NCI-H748 (cell line): Measurements from ENCODE around the gene COLQ.
A peak's percentile ranks its signal among the peaks of the same experiment; 100 is the strongest.
"Not testable (repeated sequence)": the region's sequence is repeated elsewhere in the genome, so short reads cannot be mapped to it uniquely, and the experiment has no call there.

Experiments
- DNase-seq: peaks from one replicate; lab custom pipeline; 2025; ENCODE audit not compliant: unreplicated experiment; lab: John Stamatoyannopoulos, UW

The COLQ gene

GRCh38 chr3:15521573-15521965 lies at the start of gene COLQ:
TSS of gene COLQ (minus strand) at chr3:15521706. CDS start at chr3:15521625, 81 bp downstream.
- no peak for DNase-seq

- DNase-seq = no peak
Measured at GRCh38 chr3:15563190-15563589, 41.7 kb upstream of the COLQ start.

- no peak for DNase-seq
Measured at GRCh38 chr3:15562560-15562959, 41.1 kb upstream of the COLQ start.

DNA sequence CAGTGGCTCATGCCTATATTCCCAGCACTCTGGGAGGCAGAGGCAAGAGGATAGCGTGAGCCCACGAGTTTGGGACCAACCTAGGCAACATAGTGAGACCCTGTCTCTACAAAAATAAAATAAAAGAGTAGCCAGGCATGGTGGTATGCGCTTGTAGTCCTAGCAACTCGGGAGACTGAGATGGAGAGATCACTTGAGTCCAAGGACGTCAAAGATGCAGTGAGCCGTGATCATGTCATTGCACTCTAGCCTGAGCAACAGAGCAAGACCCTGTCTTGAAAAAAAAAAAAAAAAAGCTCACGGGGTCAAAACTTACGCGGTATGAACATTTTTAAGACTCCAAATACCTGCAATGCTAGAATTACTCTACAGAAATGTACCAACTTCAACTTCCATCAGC lies 37.1 kb upstream of the COLQ start:
- DNase-seq = no peak

GRCh38 chr3:15557511-15557946 lies 36.0 kb upstream of the COLQ start:
- DNase-seq = peak; percentile 29

- DNase-seq = no peak
Measured at GRCh38 chr3:15556512-15556911, 35.0 kb upstream of the COLQ start.

DNA sequence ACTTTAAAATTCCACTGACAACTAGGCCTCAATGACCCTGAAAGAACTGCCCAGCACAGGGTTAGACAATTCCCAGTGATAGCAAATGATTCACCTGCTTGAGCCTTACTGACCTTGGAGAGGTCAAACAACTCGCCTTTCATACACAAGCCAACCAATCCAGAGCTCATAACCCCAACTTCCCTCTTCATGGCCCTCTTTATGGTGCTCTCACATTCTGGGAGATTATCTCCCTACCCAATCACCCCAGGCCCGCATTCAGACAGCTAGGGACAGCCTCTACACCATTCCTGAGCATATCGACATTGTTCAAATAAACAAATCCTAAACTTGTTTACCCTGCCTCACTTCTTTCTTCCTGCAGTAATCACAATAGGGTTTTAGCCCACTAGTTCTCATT lies 32.2 kb upstream of the COLQ start:
- no peak for DNase-seq

GRCh38 chr3:15551902-15552301 lies 30.4 kb upstream of the COLQ start:
- DNase-seq = no peak

GRCh38 chr3:15549846-15550245 lies 28.3 kb upstream of the COLQ start:
- no peak for DNase-seq

DNA sequence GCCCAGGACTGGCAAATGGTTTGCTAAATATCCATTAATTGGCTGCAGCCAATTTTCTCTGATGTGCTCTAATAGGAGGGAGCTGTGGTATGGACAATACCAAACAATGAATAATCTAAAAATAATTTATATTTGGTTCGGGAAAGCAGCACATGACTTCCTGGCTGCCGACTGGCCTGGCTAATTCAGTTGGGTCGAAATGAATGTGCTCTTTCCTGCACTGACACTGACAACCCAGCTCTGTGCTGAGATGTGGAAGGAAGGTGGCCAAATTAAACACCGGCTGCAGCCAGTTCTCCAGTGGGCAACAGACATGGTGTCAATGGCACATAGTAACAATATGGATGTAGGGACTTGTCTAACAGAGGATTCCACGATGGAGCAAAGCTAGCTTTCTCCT lies 21.1 kb upstream of the COLQ start:
- no peak for DNase-seq

DNA sequence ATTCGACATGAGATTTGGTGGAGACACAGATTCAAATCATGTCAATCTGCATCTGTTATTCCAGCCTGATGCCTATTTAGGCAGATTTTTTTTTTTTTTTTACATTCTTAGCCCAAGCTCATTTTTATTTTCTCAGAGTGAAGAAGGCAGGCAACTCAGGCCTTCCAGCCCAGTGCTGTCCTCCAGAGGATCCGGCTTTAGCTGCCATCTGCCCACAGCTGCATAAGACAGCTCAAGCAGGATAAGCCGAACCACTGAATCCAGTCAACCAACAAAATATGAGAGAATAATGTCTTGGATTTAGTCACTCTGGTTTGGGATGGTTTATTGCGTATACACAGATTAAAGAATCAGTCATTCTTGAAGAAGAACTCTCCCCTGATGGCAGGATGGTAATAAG lies 19.9 kb upstream of the COLQ start:
- DNase-seq = no peak

- DNase-seq = no peak
Measured at GRCh38 chr3:15539066-15539465, 17.6 kb upstream of the COLQ start.

DNA sequence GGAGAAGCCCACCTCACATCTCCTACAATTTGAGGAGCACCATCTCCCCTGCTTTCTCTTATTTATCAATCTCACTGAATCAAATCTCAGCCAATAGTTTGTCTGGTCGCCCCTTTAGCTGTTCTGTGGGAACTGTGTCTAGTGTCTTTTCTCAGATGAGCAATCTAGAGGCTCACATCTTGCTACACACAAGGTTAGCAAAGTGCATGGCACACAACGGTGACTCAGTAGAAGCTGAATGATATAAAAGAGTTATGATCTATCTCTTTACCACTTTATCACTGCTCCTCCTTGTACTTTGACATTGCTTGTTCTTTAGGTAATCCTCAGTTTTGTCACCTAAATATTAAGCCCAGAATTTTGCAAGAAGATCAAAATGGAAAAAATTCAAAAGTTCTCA lies 16.8 kb upstream of the COLQ start:
- DNase-seq = no peak

DNA sequence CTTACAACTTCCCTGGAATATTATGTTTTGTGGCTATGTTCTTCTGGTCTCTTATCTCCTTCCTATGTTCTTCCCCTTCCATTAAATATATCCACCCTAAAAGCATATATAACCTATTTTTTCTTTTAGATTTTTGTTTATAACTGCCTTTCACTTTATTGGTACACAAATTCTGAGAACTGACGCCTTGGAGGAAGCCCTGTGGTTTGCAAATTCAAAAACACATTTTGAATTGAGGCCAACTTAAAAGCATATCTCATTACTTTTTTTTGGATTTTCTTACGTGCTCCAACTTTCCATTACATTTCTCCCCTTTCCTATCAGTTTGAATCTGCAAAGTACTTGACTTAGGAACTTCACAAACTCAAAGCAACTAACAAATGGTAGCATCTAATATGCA lies 15.3 kb upstream of the COLQ start:
- no peak for DNase-seq

DNA sequence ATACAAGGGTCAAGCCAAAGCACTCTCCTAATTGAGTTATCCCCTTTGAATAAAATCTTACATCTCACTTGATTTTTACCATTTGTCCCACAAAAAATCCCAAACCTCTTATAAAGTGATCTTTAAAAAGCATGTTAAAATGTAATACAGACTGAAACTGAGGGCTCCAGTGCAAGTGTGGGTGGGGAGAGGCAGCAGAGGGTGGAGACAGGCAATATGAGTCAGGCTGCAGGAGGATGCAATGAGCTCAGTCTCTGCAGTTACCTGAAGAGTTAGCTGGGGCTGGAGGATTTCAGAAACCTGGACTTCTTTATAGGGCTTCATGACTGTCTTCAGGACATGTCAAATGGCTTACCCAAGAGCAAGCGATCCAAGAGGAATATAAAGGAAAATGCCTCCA lies 14.2 kb upstream of the COLQ start:
- no peak for DNase-seq

DNA sequence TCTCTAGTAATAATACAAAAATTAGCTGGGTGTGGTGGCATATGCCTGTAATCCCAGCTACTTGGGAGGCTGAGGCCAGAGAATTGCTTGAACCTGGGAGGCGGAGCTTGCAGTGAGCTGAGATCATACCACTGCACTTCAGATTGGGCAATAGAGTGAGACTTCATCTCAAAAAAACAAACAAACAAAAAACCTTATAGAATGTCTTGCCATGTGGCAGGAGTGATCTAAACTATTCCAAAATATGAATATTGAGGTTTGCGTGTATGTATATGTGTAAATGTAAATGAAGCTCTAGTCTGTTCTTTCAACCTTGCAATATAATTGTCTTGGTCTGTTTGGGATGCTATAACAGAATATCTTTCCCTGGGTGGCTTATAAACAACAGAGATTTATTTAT lies 11.1 kb upstream of the COLQ start:
- DNase-seq = not testable (repeated sequence)

DNA sequence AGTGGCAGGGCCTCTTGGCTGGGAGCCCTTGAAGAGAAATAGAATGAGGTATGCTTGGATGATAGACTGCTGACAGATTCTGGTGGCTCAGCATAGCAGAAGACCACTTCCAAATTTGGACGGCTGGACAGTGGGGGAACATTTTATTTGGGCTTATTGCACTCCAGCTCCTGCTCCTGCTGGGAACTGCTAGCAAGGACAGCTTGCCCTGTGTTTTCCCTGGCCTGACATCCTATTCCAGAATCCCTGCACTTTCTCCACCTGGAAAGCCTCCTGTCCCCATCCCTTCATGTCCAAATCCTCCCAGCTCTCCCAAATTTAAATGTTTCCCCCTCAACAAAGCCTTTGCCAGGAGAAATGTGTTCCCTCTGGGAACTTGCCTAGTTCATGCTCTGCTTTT lies 9.8 kb upstream of the COLQ start:
- DNase-seq = no peak

DNA sequence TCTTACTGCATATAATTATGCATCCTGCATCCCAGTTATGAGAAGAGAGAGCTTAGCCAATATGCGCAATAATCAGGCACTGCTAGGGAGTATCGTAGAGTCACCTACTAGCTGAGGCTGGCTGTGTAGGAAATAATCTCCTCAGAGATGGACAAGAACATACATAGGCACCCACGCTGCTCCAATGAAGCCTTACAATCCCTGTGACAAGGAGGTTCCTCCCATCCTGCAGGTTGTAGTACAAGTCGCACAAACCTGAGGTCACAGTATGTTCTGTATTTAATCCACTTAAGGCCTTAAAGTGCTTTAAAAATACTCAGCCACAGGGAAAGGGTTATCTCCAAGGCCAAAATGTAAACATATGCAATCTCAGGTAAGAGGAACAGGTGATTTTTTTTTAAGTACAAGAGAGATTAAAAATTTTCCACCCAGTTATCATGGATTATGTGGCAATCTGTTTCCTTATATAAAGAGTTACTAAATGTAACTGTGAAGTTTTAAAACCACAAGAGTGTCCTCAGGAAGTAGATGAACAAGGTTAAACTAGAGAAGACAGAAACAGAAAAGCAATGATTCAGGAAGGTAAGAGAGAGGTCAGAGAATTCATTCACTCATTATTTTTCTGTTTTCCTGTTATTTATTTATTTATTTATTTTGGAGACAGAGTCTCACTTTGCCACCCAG lies 7.5 kb upstream of the COLQ start:
- no peak for DNase-seq

GRCh38 chr3:15527031-15527459 lies 5.5 kb upstream of the COLQ start:
- DNase-seq = no peak

GRCh38 chr3:15525790-15526189 lies 4.3 kb upstream of the COLQ start:
- DNase-seq = no peak

DNA sequence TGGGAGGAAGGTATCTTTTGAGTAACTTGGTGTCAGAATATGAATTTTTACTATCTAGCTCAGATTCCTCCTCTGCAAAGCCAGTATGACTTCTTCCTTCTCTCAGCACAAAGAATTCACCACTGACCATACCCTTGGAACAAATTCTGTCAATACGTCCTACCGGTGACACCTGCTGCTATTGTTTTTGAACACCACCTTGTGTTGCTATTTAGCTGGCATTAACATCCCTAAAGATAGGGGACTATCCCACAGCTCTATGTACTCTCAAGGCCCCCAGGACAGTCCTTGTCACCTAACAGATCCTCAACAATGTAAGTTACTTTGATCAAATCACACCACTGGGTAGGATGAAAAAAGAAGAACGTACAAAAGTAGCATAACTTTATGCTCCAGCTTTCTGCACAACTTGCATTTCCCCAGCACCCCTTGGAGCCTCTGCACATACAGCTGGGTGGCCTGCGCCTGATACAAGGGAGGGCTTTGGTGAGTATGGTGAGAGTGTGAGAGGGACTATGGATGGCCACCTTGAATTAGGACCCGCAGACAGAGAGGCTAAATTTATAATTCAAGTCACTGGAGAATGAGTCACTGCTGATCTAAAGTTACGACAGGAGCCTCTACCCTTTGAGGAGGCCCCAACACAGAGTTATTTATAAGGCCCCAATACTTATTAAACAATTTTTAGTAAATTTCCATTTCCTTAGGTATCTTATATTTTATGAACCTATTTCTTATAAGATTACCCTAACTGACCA lies 2.3 kb upstream of the COLQ start:
- no peak for DNase-seq

- no peak for DNase-seq
Measured at GRCh38 chr3:15522016-15522415, 510 bp upstream of the COLQ start.
